ENCODE results near the gene RAMP1.
"Not testable (repeated sequence)": the region's sequence is repeated elsewhere in the genome, so short reads cannot be mapped to it uniquely, and the experiment has no call there.

Gene RAMP1

DNA sequence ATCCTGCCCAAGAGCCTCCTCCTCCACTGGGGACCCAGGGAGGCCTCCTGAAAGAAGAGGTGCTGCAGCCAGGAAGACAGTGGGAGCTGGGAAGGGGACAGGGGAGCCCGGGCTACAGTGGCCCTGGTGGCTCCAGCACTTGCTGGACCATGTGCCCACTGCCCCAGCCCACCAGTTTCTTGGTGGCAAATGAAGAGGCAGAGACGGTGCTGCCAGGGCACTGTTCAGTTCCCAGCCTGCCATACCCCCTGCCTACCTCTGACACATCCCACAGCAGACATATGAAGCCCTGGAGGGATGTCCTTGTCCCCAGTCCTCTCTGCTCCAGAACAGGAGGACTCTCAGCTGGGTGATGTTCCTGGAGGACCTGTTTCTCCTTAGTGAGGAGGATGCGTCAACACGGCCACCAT, 3.7 kb downstream of the RAMP1 start:
- DNase-seq (ENCODE audit: low read depth in 2 of 2, low spot score in 1 of 2): no peak

DNA sequence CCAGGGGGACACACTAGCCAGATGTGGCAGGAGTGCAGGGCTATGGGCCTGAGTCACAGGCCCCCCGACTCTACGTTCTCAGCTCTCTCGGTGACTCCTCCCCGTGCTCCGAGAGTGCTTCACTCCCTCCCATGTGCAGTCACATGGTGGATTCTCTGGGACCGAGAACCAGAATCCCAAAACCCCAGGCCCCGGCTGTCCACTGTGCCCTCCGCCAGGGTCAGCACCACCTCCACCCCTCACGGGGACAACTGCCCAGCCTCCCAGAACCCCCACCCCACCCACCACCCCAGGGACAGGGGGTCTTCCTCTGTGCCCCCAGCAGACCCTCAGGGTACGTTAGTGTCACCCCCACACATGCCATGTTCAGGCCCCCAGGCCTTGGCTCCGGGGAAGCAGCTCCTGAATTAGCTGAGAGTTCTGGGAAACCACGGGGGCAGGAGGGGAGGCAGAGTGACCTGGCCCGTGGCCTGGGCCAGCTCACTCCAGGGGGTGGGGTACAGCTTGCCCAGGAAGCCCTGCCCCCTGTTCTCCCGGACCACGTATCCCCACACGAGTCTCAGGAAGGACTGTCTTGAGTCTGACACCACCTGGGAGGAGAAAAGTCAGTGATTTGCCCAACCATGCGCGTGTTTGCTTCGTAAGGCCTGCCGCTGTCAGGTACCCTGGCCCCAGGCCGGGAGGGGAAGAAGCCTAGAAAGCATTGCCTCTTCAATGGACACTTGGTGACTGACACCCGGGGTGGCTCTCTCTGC, 4.4 kb downstream of the RAMP1 start:
- no peak for DNase-seq (ENCODE audit: low read depth in 2 of 2, low spot score in 1 of 2)

DNA sequence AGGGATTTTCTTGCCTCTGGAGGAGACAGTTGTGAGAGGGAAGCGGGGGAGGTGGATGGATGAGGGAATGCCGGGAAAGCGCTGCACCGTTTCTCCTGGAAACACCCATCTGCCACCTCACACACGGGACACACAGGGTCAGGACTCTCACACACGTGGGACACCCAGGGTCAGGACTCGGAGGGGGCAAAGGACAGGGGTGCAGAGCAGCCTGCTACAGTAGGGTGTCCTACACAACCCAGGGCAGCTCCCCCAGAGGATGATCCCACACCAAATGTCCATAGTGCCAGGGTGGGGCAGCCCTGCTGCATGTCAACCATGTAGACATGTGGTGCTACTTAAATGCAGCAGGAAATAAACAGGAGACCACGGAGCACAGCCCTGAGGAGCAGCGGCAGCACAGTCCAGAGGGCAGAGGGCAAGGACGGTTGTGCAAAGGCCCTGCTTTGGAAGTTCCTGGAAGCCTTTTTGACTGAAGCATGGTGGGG, 5.1 kb downstream of the RAMP1 start:
- no peak for DNase-seq (ENCODE audit: low read depth in 2 of 2, low spot score in 1 of 2)

DNA sequence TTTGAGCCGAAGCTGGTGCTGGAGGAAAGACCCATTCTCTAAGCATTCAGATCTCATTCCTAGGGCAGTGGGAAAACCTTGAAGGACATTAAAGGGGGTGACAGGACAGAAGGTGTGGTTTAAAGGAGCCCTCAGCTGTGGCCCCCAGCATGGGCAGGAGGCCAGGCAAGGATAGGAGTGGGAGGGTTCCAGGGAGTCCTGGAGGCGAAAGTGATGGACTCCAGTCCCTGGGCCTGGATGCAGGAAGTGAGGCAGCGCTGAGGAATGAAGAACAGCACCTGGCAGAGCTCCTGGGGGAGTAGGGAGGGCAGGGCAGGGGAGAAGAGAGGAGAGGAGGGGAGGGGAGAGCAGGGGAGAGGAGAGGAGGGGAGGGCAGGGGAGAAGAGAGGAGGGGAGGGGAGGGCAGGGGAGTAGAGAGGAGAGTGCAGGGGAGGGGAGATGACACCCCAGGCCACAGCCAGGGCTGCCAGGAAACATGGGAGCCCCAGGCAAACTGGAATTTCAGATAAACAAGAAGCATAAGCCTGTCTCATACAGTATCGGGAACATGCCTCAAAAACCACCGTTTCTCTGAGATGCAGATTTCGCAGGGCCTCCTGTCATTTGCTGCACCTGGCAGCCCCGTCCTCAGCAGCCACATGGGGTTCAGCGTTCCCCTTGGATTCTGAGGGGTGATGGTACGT, 5.7 kb downstream of the RAMP1 start:
- no peak for DNase-seq (ENCODE audit: low read depth in 2 of 2, low spot score in 1 of 2)

DNA sequence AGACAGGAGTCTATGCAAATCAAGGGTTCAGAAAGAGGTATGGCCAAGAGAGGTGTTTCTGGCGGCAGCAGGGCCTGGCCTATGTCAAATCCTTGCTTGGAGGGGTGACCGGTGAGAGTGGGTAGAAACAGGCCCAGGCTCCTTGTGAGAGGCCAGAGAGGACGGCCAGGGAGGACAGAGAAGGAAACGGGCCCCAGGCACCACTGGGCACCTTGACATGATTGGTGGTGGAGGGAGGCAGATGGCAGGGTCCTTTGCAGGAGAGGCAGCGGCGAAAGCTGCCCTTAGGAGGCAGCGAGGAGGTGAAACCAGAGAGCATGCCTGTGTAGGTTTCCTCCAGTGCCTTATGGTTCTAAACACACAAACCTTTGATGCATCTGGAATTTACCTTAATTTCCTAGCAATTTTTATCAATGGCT, 6.2 kb downstream of the RAMP1 start:
- DNase-seq (ENCODE audit: low read depth in 2 of 2, low spot score in 1 of 2): no peak

DNA sequence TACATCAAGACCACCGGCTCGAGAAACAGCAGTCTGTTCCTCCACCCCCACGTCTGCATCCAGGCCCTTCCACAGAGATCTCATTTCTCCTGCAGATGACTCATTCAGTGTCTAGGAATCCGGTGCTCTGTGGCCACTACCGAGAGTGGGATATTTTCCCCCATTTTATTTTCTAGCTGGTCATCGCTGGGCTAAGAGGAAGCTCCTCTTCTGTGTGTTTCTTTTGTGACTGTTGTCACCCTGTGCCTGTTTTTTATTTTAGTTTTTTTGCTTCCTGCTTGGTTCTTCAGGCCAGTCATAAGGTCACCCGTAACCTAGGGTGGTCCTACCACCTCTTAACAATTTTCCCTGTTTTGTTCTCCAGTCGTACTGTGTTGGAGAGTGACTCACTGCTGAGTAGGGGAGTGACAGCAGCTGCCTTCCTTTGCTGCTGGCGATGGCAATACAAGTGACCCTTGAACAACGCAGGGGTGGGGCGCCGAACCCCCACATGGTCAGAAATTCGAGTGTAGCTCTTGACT, 6.7 kb downstream of the RAMP1 start:
- no peak for DNase-seq (ENCODE audit: low read depth in 2 of 2, low spot score in 1 of 2)

DNA sequence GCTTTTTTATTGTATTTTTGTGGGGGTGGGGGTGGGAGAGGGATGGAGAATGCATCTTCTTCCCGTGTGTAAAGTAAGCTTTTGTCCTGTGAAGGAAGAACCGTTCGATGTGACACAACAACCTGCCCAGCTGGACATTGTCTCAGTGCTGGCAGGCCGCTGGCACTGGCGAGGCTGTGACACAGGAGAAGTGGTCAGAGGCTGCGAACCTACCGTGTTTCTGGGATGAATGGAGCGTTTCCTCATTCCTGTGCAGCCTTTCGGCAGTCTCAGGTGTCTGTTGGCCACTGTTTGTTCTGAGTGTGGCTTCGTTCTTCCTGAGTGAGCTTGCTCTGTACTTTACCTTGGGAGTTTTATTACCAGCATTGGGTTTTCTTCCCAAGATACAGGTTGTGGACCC, 8.0 kb downstream of the RAMP1 start:
- DNase-seq (ENCODE audit: low read depth in 2 of 2, low spot score in 1 of 2): no peak

DNA sequence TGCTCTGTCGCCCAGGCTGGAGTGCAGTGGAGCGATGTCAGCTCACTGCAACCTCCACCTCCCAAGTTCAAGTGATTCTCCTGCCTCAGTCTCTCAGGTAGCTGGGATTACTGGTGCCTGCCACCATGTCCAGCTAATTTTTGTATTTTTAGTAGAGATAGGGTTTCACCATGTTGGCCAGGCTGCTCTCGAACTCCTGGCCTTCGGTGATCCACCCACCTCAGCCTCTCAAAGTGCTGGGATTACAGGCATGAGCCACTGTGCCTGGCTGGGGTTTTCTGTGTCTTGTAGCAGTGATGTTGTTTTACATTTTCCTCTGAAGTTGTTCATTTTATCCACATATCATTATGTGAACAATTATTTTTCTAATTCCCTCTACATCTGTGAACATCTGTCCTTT, 8.7 kb downstream of the RAMP1 start:
- DNase-seq (ENCODE audit: low read depth in 2 of 2, low spot score in 1 of 2): not testable (repeated sequence)

DNA sequence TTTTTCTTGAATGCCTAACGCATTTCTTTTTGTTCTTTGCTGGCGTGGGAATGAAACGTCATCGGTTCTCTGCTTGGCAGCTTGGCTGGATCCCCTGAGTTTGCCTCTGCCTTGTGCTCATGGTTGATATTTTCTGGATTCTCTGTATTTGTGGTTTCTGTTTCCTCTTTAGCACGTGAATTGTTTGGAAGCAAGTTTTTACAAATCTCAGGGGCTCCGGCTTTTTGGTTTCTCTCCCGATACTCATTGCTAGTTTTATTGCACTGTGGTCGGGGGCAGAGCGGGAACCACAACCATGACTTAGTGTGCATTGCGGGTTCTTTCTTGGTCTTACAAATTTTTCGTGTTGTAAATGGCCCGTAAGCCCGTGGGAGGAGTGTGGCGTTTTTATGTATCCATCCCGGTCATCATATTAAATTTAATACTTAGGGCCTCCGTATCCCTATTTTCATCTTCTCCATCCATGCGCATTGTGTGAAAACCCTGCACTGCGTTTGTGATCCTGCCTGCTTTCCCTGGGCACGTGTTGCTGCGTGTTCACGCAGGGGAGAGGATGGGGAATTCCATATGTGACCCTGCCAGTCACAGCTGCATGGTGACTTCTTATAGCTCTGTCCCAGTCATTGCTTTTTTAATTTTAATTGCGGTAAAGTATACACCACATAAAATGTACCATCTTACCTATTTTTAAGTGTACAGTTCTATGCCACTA, 9.4 kb downstream of the RAMP1 start:
- DNase-seq (ENCODE audit: low read depth in 2 of 2, low spot score in 1 of 2): no peak

DNA sequence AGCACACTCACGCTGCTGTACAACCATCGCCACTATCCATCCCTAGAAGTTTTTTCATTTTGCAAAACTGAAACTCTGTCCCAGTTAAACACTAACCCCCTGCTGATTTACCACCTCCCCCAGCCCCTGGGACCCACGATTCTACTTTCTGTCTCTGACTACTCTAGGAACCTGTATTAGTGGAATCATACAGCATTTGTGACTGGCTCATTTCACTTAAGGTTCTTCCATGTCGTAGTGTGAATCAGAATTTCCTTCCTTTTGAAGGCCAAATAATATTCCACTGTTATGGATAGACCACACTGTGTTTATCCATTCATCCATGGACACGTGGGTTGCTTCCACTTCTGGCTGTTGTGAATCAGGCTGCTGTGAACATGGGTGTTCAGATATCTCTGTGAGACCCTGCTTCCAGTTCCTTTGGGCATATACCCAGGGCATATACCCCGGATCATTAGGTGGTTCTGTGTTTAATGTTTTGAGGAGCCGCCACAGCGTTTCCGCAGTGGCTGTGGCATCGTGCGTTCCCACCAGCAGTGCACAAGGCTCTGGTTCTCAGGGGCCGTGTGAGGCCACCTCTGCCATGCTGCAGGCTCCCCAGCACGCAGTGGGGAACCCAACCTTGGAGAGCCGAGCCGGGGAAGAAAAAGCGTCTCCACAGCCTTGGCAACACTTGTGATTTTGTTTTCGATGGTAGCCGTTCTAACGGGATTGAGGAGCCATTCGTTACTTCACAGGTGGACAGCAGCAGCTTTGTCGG, 10.1 kb downstream of the RAMP1 start:
- no peak for DNase-seq (ENCODE audit: low read depth in 2 of 2, low spot score in 1 of 2)

DNA sequence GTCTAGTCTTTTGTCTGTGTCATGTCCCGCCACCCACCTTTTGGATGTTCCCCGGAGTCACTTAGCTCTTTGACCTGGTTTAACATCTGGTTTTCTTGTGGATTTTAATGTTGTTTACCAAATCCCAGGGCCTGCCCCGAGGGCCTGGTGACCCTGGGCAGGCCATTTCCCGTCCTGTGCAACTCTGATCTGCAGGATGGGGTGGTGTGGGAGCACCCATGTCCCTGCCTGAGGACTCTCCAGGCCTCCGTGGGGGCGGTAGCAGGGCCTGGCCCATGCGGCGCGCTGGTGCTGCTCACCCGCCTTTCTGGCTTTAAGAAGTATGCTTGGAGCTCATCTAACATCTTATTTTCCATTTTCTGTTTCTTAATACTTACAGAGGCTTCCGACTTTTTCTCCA, 10.7 kb downstream of the RAMP1 start:
- no peak for DNase-seq (ENCODE audit: low read depth in 2 of 2, low spot score in 1 of 2)

DNA sequence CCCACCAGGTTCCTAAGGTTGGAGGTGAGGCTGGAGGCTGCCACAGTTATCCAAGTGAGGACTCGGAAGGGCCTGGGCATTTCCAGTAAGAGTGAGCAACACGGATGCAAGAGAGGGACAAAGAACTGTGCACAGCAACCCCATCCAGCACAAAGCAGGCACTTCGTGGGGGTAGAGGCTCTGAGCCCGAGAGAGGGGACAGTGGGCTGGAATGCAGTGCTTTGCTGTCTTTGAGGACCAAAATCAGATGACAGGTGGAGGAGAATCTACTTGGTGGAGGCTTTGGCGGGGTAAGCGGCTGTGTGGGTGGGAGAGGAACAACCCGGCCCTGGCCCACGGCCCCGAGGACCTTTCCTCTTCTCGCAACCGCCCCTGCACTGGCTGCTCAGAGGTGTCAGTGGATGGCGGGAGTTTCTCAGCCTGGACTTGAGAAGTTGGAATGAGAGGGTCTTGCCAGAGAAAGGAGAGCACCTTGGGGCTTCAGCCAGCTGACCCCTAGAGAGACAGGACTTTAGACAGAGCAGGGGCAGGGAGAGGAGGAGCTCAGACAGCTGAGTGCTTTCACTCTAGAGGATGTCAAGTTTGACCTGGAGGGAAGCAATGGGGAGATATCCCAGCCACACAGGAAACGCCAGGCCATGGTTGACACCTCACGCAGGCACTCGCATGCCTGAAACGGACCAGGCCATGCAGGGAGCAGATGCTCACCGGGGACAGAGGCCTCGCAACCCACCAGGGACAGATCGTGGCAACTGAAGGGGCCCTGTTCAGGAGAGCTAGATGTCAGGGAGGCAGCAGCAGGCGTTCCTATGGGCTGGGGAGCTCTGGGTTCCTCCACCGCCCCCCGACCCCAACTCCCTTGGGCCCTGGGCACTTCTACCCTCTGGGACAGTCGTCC, 11.6 kb downstream of the RAMP1 start:
- no peak for DNase-seq (ENCODE audit: low read depth in 2 of 2, low spot score in 1 of 2)

DNA sequence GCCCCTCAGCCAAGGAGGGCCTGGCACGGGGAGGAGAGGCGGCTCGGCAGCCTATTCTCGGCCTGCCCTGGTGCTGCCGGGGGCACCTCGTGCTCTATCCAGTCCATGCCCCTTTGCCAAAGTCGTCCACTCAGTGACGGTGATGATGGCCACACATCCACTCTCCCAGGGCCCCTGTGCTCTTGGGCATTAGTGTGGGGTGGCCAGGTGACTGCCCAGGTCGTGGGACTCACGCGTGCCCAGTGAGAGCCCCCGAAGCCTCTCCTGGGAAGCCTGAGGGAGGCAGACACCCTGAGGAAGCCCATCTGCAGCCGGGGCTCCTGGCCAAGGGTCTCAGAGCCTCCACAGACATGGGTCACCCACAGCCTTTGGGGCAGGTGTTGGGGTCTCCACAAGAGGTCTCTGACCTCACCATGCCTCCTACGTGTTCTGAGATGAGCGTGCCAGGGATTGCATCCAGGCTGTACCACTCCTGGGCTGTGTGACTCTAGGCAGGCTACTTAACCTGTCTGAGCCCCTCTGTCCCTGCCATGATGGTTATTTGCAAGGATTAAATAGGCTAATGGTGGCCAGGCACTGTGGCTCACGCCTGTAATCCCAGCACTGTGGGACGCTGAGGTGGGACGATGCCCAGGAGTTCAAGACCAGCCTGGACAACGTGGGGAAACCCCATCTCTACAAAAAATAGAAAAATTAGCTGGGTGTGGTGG, 12.9 kb downstream of the RAMP1 start:
- no peak for DNase-seq (ENCODE audit: low read depth in 2 of 2, low spot score in 1 of 2)

DNA sequence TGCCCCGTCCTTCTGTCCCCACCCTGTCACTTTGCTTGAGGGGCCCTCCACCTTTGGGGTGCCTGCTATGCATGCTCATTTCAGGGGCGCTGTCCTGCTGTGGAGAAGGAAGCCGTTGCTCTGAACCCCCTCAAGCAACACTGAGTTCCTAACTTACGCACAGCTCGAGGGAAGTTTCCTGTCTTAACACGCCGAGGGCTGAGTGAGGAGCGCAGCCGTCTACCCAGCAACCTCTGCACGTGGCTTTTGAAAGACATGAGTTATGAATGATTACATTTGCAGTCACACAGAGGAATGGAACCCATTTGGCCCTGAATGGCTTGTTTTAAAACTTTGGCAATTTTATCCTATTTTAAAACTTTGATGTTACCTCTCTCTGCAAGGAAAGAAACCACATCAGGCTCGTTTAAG, 14.0 kb downstream of the RAMP1 start:
- no peak for DNase-seq (ENCODE audit: low read depth in 2 of 2, low spot score in 1 of 2)

DNA sequence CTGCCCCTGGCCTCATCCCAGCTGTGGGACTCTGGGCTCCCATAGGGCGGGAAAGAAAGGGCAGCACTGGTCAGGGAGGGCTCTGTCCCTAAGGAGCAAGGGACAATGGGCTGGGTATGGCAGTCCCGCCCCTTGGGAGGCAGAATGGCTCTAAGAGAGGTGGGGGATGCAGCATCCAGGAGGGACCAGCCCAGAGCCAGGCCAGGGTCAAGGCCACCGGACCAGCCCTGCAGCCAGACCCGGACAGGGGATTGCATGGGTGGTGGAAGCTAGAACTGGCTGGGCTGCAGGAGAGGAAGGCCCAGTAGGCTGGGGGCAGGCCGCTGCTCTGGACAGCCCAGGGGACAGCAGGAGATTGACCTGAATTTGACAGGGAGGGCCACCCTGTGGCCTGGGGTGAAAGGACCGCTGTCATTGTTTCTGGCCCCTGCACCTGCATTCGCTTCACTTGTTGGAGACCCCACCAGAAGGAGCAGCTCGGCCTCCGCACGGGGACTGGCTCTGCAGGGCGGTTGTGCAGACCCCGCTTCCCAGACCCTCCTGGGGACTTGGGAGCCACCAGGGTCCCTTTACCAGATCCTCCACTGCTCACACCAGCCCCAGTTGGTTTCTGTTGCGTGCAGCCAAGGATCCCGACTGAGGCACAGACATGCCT, 14.6 kb downstream of the RAMP1 start:
- no peak for DNase-seq (ENCODE audit: low read depth in 2 of 2, low spot score in 1 of 2)

DNA sequence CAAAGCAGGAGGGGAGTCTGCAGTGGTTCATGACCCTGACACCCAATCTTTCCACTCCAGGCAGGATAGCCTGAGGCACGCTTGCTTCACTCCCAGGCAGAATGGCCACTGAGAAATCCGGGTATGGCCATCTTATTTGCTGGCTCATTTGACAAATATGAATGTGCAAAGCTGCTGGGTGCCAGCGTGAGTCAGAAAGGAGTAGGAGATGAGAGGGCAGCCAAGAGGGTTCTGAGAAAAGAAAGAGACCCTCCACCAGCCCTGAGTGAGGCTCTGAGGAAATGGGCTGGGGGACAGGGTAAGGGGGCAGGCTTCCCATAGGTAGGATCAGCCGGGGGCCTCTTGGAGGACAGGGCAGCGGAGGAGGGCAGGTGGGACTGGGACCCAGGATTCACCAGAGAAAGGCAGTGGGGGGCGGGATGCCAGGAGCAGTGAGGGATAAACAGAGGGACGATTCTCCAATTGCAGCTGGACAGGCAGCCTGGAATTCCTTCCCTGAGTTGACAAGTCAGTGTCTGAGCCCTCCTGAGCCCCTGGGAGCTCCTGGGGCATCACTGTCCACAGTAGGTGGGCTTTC, 15.2 kb downstream of the RAMP1 start:
- DNase-seq (ENCODE audit: low read depth in 2 of 2, low spot score in 1 of 2): no peak

DNA sequence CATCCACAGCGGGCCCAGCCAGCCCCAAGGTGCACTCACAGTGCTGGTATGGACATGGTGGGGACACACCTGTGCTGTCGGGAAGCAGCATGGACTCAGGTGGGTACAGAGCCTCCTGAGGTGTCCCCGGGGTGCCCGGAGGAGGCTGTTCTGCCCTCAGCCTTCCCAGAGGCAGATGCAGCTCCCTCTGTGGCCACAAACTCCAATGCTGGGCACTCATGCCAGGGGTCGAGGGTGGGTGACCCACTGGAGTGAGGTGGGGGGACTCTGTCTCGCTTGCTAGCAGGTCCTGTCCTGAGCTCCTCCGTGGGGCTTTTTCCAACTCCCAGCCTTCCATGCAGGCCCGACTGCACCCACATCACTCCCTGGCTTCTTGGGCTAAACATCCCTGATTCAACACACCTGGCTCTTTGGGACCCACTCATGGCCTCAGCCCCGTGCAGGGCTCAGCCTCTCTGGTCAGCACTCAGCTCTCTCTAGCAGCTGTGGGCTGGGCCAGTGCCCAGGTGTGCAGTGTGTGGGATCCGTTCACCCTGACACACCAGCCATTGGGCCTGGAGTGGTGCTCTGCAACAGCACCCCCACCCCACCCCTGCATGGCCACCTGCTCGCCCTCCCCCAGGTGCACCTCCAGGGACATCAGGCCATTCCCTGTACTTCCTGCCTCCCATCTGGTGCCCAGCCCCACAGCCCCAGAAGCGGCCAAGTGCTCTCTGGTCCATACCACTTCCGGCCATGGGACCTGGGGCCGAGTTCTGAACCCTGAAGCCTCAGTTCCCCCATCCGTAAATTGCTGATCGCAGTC, 16.0 kb downstream of the RAMP1 start:
- DNase-seq (ENCODE audit: low read depth in 2 of 2, low spot score in 1 of 2): no peak

DNA sequence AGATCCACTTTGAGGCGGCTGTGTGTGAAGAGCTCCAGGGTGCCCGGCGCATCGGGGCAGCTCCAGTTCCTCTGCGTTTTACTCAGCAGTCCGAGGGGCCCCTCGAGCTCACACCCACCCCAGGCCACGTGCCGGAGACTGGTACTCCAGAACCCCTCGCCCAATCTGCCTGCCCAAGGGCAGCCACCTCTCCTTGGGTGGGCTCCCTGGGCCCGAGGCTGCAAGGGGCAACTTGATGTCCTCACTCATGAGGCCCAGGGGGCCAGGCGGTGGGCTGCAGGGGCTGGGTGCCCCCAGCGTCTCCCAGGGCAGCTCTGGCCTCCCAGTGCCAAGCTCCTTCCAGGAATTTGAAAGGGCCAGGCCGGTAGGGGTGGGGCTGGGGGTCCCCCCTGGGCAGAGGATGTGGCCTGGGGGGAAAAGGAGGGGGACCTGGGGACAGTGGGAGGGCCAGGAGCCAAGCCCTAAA, 16.7 kb downstream of the RAMP1 start:
- DNase-seq (ENCODE audit: low read depth in 2 of 2, low spot score in 1 of 2): no peak
